ENCODE data around the gene ANXA8L1. TPM values are rescaled to one million over a fixed set of nuclear protein-coding genes. Genes with fewer than 3 reads are reported as not detected.
"Not testable (repeated sequence)": the region's sequence is repeated elsewhere in the genome, so short reads cannot be mapped to it uniquely, and the experiment has no call there.

ANXA8L1 gene
- total RNA-seq, 3 donors from 2014 or later = not detected

GRCh38 chr10:46330894-46331293, 44.7 kb upstream of the ANXA8L1 start:
- Histone ChIP-seq H3K9me3 (no peaks in the 10 kb centered on the region), H3K4me1 (ENCODE audit: low read depth) (no peaks in the 10 kb centered on the region), H3K4me3 (no peak overlapping the region), H3K36me3 (ENCODE audit: low read depth) (no peaks in the 10 kb centered on the region)
- ATAC-seq (no peak), DNase-seq (no peak)
- intact Hi-C loops (cut with DNase I, micrococcal nuclease) = no loop called here
- no peak for TF ChIP-seq CTCF (IDR thresholded peaks at IDR 0.05)

- DNase-seq; H3K36me3 ChIP-seq (ENCODE audit: low read depth); H3K4me3 ChIP-seq; ATAC-seq; H3K4me1 ChIP-seq (ENCODE audit: low read depth); H3K9me3 ChIP-seq; intact Hi-C loops (cut with DNase I, micrococcal nuclease): not testable (repeated sequence)
These were observed 10.1 kb upstream of the ANXA8L1 start for GRCh38 chr10:46365484-46365883.

- H3K4me3 ChIP-seq; DNase-seq; ATAC-seq; intact Hi-C loops (cut with DNase I, micrococcal nuclease); H3K9me3 ChIP-seq; H3K36me3 ChIP-seq (ENCODE audit: low read depth); H3K4me1 ChIP-seq (ENCODE audit: low read depth): not testable (repeated sequence)
These were observed 8.4 kb upstream of the ANXA8L1 start for GRCh38 chr10:46367209-46367608.

GRCh38 chr10:46367666-46368240, 7.8 kb upstream of the ANXA8L1 start:
- H3K4me1 ChIP-seq (ENCODE audit: low read depth); ATAC-seq; intact Hi-C loops (cut with DNase I, micrococcal nuclease); H3K4me3 ChIP-seq; H3K9me3 ChIP-seq; H3K36me3 ChIP-seq (ENCODE audit: low read depth): not testable (repeated sequence)
- peak in 1 of 3 donors; percentile 5 for DNase-seq

- ATAC-seq; H3K36me3 ChIP-seq (ENCODE audit: low read depth); H3K9me3 ChIP-seq; H3K4me1 ChIP-seq (ENCODE audit: low read depth); DNase-seq; intact Hi-C loops (cut with DNase I, micrococcal nuclease); H3K4me3 ChIP-seq: not testable (repeated sequence)
These were observed 6.6 kb upstream of the ANXA8L1 start for GRCh38 chr10:46368956-46369355.

- H3K36me3 ChIP-seq (ENCODE audit: low read depth); H3K4me3 ChIP-seq; H3K9me3 ChIP-seq; intact Hi-C loops (cut with DNase I, micrococcal nuclease); H3K4me1 ChIP-seq (ENCODE audit: low read depth); ATAC-seq; DNase-seq: not testable (repeated sequence)
These were observed 1.2 kb upstream of the ANXA8L1 start for GRCh38 chr10:46374410-46374809.

- DNase-seq; H3K4me1 ChIP-seq (ENCODE audit: low read depth); ATAC-seq; H3K9me3 ChIP-seq; H3K36me3 ChIP-seq (ENCODE audit: low read depth); intact Hi-C loops (cut with DNase I, micrococcal nuclease); H3K4me3 ChIP-seq: not testable (repeated sequence)
These were observed 1.4 kb downstream of the ANXA8L1 start for GRCh38 chr10:46377022-46377421.

GRCh38 chr10:46377651-46378050, 2.1 kb downstream of the ANXA8L1 start:
- H3K9me3 ChIP-seq; DNase-seq; H3K36me3 ChIP-seq (ENCODE audit: low read depth); H3K4me3 ChIP-seq; H3K4me1 ChIP-seq (ENCODE audit: low read depth); intact Hi-C loops (cut with DNase I, micrococcal nuclease): not testable (repeated sequence)
- ATAC-seq = peak; percentile 19

GRCh38 chr10:46378108-46378507, 2.5 kb downstream of the ANXA8L1 start:
- DNase-seq; H3K36me3 ChIP-seq (ENCODE audit: low read depth); H3K9me3 ChIP-seq; H3K4me3 ChIP-seq; intact Hi-C loops (cut with DNase I, micrococcal nuclease); H3K4me1 ChIP-seq (ENCODE audit: low read depth): not testable (repeated sequence)
- peak; percentile 69 for ATAC-seq

- H3K9me3 ChIP-seq; intact Hi-C loops (cut with DNase I, micrococcal nuclease); H3K4me1 ChIP-seq (ENCODE audit: low read depth); H3K36me3 ChIP-seq (ENCODE audit: low read depth); DNase-seq; H3K4me3 ChIP-seq: not testable (repeated sequence)
- peak; percentile 22 for ATAC-seq
These were observed 3.8 kb downstream of the ANXA8L1 start for GRCh38 chr10:46379233-46379848.

- H3K4me3 ChIP-seq; H3K36me3 ChIP-seq (ENCODE audit: low read depth); DNase-seq; intact Hi-C loops (cut with DNase I, micrococcal nuclease); H3K9me3 ChIP-seq; H3K4me1 ChIP-seq (ENCODE audit: low read depth): not testable (repeated sequence)
- ATAC-seq = peak; percentile 45
These were observed 10.3 kb downstream of the ANXA8L1 start for GRCh38 chr10:46385858-46386257.

- DNase-seq; intact Hi-C loops (cut with DNase I, micrococcal nuclease); H3K4me1 ChIP-seq (ENCODE audit: low read depth); H3K4me3 ChIP-seq; H3K9me3 ChIP-seq; H3K36me3 ChIP-seq (ENCODE audit: low read depth): not testable (repeated sequence)
- ATAC-seq = peak; percentile 12
These were observed 11.1 kb downstream of the ANXA8L1 start for GRCh38 chr10:46386694-46387093.

GRCh38 chr10:46387309-46387902, 11.8 kb downstream of the ANXA8L1 start:
- intact Hi-C loops (cut with DNase I, micrococcal nuclease) = not testable (repeated sequence)
- peak; percentile 12 for ATAC-seq

More at GRCh38 chr10:46387309-46387902, 11.8 kb downstream of the ANXA8L1 start:
- not testable (repeated sequence) for H3K36me3 ChIP-seq (ENCODE audit: low read depth); H3K4me3 ChIP-seq; H3K9me3 ChIP-seq; H3K4me1 ChIP-seq (ENCODE audit: low read depth); DNase-seq
